ENCODE data around the gene ABCC1. TPM values are rescaled to one million over a fixed set of nuclear protein-coding genes. Genes with fewer than 3 reads are reported as not detected.

The ABCC1 gene
- total RNA-seq, 1 experiment from 2014 or later: 56.4 TPM

DNA sequence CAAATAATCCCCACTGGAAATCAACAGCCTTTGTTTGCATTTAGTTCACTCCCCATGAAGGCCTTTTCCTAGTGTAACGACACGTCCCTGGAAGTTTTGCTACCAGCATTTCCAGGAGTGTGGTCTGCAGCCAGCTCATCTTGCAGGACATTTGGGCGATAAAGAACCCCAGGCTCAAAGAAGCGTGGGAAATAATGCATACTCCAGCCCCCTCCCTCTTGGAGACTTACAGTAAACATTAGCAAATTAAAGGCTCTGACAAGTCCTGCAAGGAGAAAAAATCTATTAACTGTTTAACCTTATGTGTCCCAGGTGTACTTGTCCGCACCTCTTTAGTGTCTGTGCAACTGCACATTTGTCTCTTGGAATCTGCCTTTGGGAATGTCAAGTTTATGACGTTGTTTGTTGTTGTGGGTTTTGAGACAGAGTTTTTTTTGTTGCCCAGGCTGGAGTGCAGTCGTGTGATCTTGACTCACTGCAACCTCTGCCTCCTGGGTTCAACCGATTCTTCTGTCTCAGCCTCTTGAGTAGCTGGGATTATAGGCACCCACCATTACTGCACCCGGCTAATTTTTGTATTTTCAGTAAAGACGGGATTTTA, 131.1 kb downstream of the ABCC1 start:
- DNase-seq: no peak

More for the DNA sequence above, 131.1 kb downstream of the ABCC1 start:
- Mint-ChIP-seq H3K4me1 (peaks cover 3 to 10% of the 10 kb centered on the region in 2 experiments; a peak in 2 of 4 replicates), H3K27me3 (ENCODE audit: low read depth) (no peaks in the 10 kb centered on the region; the same call in 1 of the 2 replicates), H3K4me3 (no peak overlapping the region), H3K27ac (0 out of 7 replicates have a peak overlapping the region, but pooled peaks of 1 of the 3 experiments have one; percentile 33), H3K36me3 (ENCODE audit: insufficient read depth in 1 of 3, low read depth in 3 of 3) (peaks cover 38 to 90% (median 84%) of the 10 kb centered on the region in 3 experiments), H3K9me3 (peaks cover 7 to 9% of the 10 kb centered on the region in 2 experiments; a peak in 4 of 5 replicates)
- no CpG with 5 or more reads among the region's 10 CpGs for WGBS (ENCODE audit: extremely low coverage, insufficient read length, low lambda C conversion rate)
- Histone ChIP-seq H3K56ac (ENCODE audit: insufficient read length, low read depth, low read length) (no peak overlapping the region), H2BK15ac (ENCODE audit: low read depth, low read length) (no peak overlapping the region), H2BK120ac (ENCODE audit: low read depth, low read length, poor library complexity, severe bottlenecking) (no peak overlapping the region), H2BK5ac (ENCODE audit: insufficient read length, low read length) (no peak overlapping the region), H3K23me2 (ENCODE audit: insufficient read length, low read depth, low read length, poor library complexity, severe bottlenecking) (no peaks in the 10 kb centered on the region), H3K18ac (ENCODE audit: insufficient read length, low read depth, low read length) (no peak overlapping the region), H3K4ac (ENCODE audit: low read depth, low read length) (no peak overlapping the region), H3K9ac (ENCODE audit: extremely low read depth, insufficient read length, low read length) (no peak overlapping the region), H3T11ph (ENCODE audit: low read length) (no peak overlapping the region), H4K91ac (ENCODE audit: insufficient read length, low read depth, low read length) (no peak overlapping the region), H3K4me2 (ENCODE audit: insufficient read depth, insufficient read length, low read length) (no peak overlapping the region), H4K5ac (ENCODE audit: insufficient read length, low read depth, low read length) (no peak overlapping the region), H3K4me1 (ENCODE audit: insufficient read depth, low read length) (no peaks in the 10 kb centered on the region), H3K9me3 (ENCODE audit: control insufficient read depth, low read depth, low read length) (no peaks in the 10 kb centered on the region), H4K20me1 (ENCODE audit: control insufficient read depth, insufficient read depth, insufficient read length) (no peaks in the 10 kb centered on the region), H2BK12ac (ENCODE audit: insufficient read length, low read depth, low read length) (no peak overlapping the region), H2AFZ (ENCODE audit: low read length) (no peak overlapping the region), H2BK20ac (ENCODE audit: low read depth, low read length, poor library complexity, severe bottlenecking) (no peak overlapping the region), H3K23ac (ENCODE audit: insufficient read length, low read depth, low read length) (no peak overlapping the region), H3K79me2 (ENCODE audit: insufficient read depth, low read length) (no peaks in the 10 kb centered on the region), H3K27ac (ENCODE audit: insufficient read length, low read depth, low read length) (no peak overlapping the region), H3K14ac (ENCODE audit: insufficient read depth, low read length) (no peak overlapping the region), H3K27me3 (ENCODE audit: insufficient read depth, low read length) (no peaks in the 10 kb centered on the region), H2AK5ac (ENCODE audit: insufficient read length, low read length) (no peak overlapping the region), H3K79me1 (ENCODE audit: insufficient read depth, low read depth, low read length, poor library complexity, severe bottlenecking) (no peaks in the 10 kb centered on the region), H4K8ac (replicated peaks; ENCODE audit: insufficient read length, low read depth, low read length) (no peak overlapping the region)
- TF ChIP-seq, protein P1, sequence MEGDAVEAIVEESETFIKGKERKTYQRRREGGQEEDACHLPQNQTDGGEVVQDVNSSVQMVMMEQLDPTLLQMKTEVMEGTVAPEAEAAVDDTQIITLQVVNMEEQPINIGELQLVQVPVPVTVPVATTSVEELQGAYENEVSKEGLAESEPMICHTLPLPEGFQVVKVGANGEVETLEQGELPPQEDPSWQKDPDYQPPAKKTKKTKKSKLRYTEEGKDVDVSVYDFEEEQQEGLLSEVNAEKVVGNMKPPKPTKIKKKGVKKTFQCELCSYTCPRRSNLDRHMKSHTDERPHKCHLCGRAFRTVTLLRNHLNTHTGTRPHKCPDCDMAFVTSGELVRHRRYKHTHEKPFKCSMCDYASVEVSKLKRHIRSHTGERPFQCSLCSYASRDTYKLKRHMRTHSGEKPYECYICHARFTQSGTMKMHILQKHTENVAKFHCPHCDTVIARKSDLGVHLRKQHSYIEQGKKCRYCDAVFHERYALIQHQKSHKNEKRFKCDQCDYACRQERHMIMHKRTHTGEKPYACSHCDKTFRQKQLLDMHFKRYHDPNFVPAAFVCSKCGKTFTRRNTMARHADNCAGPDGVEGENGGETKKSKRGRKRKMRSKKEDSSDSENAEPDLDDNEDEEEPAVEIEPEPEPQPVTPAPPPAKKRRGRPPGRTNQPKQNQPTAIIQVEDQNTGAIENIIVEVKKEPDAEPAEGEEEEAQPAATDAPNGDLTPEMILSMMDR (conservative IDR thresholded peaks at IDR 0.05): no peak
